CD1c-positive myeloid dendritic cell (primary cell): ENCODE data around the gene RNU7-1.

ENCODE experiments used
- DNase-seq: peaks from one replicate; pipeline ENCODE4 v3.0.0-alpha.2; 2016; ENCODE audit errors: extremely low spot score

The RNU7-1 gene

GRCh38 chr12:6964605-6965025 lies 21.0 kb downstream of the RNU7-1 start:
- no peak for DNase-seq

- peak; percentile 93 for DNase-seq
Measured at GRCh38 chr12:6965026-6965661, 21.5 kb downstream of the RNU7-1 start.

- no peak for DNase-seq
Measured at GRCh38 chr12:6965714-6966113, 22.1 kb downstream of the RNU7-1 start.

GRCh38 chr12:6966351-6966750 lies 22.7 kb downstream of the RNU7-1 start:
- no peak for DNase-seq

- DNase-seq, result no peak
Measured at GRCh38 chr12:6967651-6968100, 24.1 kb downstream of the RNU7-1 start.

- no peak for DNase-seq
Measured at GRCh38 chr12:6968426-6968825, 24.8 kb downstream of the RNU7-1 start.

- no peak for DNase-seq
Measured at GRCh38 chr12:6970096-6970527, 26.5 kb downstream of the RNU7-1 start.

- no peak for DNase-seq
Measured at GRCh38 chr12:6974180-6974579, 30.6 kb downstream of the RNU7-1 start.

- DNase-seq, result no peak
Measured at GRCh38 chr12:6975297-6976032, 31.8 kb downstream of the RNU7-1 start.

- no peak for DNase-seq
Measured at GRCh38 chr12:6977653-6978052, 34.0 kb downstream of the RNU7-1 start.

GRCh38 chr12:6978188-6978587 lies 34.6 kb downstream of the RNU7-1 start:
- no peak for DNase-seq

- DNase-seq, result no peak
Measured at GRCh38 chr12:6978611-6979011, 35.0 kb downstream of the RNU7-1 start.

GRCh38 chr12:6979021-6979420 lies 35.4 kb downstream of the RNU7-1 start:
- DNase-seq, result no peak

- DNase-seq, result no peak
Measured at GRCh38 chr12:6979453-6979852, 35.8 kb downstream of the RNU7-1 start.

- no peak for DNase-seq
Measured at GRCh38 chr12:6980075-6980474, 36.5 kb downstream of the RNU7-1 start.

- DNase-seq, result no peak
Measured at GRCh38 chr12:6980740-6981139, 37.1 kb downstream of the RNU7-1 start.

- DNase-seq, result no peak
Measured at GRCh38 chr12:6981152-6982052, 37.8 kb downstream of the RNU7-1 start.

GRCh38 chr12:6982532-6982931 lies 38.9 kb downstream of the RNU7-1 start:
- no peak for DNase-seq

- no peak for DNase-seq
Measured at GRCh38 chr12:6987956-6988553, 44.4 kb downstream of the RNU7-1 start.
